ENCODE results near the gene TAS2R7.

Gene TAS2R7

DNA sequence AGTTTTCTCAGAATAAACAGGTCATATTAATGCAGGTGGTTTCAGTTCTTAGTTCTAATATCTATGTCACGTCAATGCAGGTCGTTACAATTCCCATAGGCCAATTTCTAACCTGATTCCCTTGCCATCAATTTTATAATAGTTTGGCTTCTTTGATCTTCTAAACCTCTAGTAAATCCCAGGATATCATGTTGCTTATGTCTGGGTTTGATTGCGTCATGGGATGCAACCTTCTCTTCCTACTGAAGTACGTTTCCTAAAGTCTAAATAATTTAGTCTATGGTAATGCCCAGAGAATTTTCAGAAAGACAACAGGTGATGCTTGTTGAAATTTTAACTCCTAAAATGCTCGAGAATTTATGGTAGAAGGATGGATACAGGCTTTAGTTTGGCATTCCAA, 19.2 kb downstream of the TAS2R7 start:
- no peak for DNase-seq
- TF ChIP-seq GATA1 (IDR thresholded peaks at IDR 0.05; ENCODE audit: low read depth, low read length), result no peak
- TF ChIP-seq POLR2A (IDR thresholded peaks at IDR 0.05; ENCODE audit: low read length), result no peak

DNA sequence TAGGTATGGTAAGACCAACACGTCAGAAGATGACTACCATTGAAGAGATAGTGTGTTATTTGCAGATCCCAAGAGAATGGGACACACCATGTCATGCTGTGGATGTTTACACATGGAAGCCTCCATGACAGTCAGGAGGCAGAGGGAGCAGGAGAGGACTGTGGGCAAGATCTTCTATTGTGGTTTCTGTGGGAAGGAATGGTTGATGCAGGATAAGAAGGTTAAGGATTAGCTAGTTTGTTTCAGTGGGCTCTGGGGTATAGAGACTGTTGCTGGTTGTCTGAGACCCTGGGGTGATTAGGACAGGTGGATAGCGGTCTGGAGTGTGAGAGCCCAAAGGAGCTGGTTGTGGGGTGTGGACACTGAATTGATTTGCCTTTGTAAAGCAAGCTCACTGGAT, 23.3 kb downstream of the TAS2R7 start:
- DNase-seq, result no peak
- no peak for TF ChIP-seq POLR2A (IDR thresholded peaks at IDR 0.05; ENCODE audit: low read length)
- TF ChIP-seq GATA1 (IDR thresholded peaks at IDR 0.05; ENCODE audit: low read depth, low read length), result no peak

DNA sequence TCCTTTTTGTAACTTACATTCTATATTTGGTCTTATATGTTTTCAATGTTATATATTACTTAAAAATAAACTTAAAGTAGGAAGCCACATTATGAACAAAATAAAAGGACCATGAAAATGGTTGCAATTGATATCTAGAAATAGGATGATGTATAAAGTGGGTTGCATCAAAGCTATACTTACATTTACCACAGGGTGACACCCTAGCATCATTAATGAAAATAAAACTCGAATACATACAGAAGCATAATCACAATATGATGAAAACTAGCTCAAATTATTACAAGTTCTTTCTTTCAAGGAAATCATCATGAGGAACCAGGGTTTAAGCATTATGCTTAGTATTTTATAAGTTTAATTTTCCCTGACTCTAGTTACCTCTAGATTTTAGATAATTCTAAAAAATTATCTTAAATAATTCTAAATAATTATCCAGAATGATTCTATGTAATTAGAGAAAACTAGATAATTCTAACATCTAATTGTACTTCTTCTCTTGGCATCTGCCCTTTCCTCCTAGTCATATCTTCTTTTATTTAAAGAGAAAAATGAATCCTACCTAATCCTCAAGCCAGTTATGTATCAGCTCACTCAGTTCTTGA, 31.2 kb downstream of the TAS2R7 start:
- DNase-seq, result peak; percentile 33 to 62

DNA sequence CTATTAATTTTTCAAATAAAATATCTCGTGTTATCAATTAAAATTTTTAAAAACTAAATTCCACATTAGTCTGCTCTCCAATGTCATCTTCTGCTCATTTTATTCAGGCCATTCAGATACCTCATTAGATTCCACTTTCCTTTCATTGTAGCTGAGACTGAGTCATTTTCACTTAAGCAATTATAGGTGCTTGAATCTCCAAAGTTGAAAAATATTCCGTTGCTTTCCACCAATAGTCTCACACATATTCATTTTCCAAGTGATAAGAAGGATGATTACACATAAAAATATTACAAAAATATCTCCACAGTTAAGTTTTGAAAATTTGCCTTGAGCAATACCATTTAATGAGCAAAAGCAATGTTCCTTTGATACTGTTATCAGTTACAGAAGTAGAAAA, 42.8 kb downstream of the TAS2R7 start:
- DNase-seq, result no peak
- TF ChIP-seq POLR2A (IDR thresholded peaks at IDR 0.05; ENCODE audit: low read length), result no peak
- no peak for TF ChIP-seq GATA1 (IDR thresholded peaks at IDR 0.05; ENCODE audit: low read depth, low read length)

More for the DNA sequence above, 31.2 kb downstream of the TAS2R7 start:
- no peak for TF ChIP-seq GATA1 (IDR thresholded peaks at IDR 0.05; ENCODE audit: low read depth, low read length)
- TF ChIP-seq POLR2A (IDR thresholded peaks at IDR 0.05; ENCODE audit: low read length), result no peak

DNA sequence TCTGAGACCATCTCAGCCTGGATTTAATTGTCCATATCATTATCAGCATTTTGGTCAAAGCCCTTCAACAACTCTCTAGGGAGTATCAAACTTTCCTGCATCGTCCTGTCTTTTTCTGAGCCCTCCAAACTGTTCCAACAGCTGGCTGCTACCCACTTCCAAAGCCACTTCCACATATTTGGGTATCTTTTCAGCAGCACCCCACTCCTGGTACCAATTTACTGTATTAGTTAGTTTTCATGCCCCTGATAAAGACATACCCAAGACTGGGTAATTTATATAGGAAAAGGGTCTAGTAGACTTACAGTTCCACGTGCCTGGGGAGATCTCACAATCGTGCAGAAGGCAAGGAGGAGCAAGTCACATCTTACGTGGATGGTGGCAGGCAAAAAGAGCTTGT, 46.2 kb downstream of the TAS2R7 start:
- no peak for DNase-seq
- TF ChIP-seq GATA1 (IDR thresholded peaks at IDR 0.05; ENCODE audit: low read depth, low read length), result no peak
- TF ChIP-seq POLR2A (IDR thresholded peaks at IDR 0.05; ENCODE audit: low read length), result no peak

DNA sequence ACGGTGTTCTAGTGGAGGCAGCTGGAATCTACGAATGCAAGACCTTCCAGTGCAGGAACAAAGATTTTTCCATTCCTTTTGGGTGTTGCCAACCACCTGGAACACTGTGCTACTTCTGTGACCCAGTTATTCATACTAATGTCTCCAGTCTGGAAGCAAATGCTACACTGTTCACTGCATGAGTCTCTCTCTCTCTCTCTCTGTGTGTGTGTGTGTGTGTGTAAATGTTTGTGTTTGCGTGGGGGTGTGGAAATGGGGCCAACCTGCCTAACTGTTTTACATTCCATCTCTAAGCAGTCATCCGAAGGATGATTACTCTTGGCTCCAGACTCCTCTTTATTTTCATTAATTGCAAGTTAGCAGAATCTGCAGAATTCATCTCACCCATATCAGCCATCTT, 49.4 kb downstream of the TAS2R7 start:
- no peak for DNase-seq
- no peak for TF ChIP-seq GATA1 (IDR thresholded peaks at IDR 0.05; ENCODE audit: low read depth, low read length)
- no peak for TF ChIP-seq POLR2A (IDR thresholded peaks at IDR 0.05; ENCODE audit: low read length)

All from erythroblast (primary cell).